ENCODE measurements around the gene RAB39A. TPM values are rescaled to one million over a fixed set of nuclear protein-coding genes. Genes with fewer than 3 reads are reported as not detected.
A peak's percentile ranks its signal among the peaks of the same experiment; 100 is the strongest.
"Not testable (repeated sequence)": the region's sequence is repeated elsewhere in the genome, so short reads cannot be mapped to it uniquely, and the experiment has no call there.

RAB39A gene, protein sequence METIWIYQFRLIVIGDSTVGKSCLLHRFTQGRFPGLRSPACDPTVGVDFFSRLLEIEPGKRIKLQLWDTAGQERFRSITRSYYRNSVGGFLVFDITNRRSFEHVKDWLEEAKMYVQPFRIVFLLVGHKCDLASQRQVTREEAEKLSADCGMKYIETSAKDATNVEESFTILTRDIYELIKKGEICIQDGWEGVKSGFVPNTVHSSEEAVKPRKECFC
- 0.79 TPM for total RNA-seq

DNA sequence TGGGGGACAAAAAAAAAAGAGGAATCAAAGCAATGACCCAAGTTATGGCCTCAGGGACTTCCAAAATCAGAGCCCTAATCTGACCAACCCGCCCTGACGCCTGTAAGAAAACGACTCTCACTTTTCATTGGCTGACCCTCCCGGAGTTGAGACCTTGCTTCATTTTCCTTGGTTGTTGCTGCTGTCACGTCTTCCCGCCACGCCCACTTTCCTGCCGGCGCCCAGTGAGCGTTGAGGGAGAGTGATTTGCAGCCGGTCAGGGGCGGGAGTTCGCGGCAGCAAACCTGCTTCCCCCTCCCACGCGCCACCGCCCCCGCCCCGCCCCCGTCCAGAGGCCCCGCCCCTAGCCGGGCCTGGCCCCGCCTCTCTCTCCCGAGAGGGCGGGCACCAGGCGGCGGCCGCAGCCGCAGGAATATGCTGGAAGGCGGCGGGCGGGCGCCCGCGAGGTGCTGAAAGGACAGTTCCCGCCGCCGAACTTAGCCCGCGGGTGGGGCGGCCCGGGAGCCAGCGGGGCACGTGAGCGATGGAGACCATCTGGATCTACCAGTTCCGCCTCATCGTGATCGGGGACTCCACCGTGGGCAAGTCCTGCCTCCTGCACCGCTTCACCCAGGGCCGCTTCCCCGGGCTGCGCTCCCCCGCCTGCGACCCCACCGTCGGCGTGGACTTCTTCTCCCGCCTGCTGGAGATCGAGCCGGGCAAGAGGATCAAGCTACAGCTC is at the start of gene RAB39A:
RAB39A (plus strand) TSS at position 403 of the 721 bp plus-strand sequence; CDS start at position 524, 121 bp downstream.
- peak; percentile 68 for DNase-seq

DNA sequence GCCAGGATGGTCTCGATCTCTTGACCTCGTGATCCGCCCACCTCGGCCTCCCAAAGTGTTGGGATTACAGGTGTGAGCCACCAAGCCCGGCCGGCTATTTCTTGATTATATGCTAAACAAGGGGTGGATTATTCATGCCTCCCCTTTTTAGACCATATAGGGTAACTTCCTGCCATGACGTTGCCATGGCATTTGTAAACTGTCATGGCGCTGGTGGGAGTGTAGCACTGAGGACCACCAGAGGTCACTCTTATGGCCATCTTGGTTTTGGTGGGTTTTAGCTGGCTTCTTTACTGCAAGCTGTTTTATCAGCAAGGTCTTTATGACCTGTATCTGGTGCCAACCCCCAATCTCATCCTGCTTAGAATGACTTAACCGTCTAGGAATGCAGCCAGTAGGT is 46.8 kb upstream of the RAB39A start:
- not testable (repeated sequence) for DNase-seq

DNA sequence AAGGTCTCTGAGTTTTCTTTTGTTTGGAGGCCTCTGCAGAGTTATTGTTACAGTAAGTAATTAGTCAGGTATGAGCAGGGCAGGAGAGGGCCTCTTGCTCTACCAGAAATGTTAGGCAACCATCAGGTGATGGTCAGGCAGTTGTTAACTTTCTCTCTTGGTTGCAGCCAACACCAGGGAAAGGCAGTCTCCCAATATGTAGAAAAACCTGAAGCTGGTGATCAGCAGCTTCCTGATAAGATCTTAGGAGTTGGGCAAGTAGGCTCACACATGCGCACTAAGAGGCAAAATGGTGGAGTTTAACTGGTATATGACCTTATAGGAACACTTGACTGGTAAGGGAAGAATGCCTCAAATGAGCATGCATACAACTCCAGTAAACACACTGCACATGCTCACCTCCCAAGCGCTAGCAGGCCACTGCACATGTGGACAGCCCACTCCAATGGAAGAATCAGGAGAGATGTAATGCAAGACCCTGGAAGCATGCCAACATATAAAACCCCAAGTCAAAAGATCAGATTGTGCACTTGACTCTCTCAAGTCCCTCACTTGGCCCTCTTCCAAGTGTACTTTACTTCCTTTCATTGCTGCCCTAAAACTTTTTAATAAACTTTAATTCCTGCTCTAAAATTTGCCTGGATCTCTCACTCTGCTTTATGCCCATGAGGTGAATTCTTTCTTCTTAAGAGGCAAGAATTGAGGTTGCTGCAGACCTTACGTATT is 46.0 kb upstream of the RAB39A start:
- no peak for DNase-seq

DNA sequence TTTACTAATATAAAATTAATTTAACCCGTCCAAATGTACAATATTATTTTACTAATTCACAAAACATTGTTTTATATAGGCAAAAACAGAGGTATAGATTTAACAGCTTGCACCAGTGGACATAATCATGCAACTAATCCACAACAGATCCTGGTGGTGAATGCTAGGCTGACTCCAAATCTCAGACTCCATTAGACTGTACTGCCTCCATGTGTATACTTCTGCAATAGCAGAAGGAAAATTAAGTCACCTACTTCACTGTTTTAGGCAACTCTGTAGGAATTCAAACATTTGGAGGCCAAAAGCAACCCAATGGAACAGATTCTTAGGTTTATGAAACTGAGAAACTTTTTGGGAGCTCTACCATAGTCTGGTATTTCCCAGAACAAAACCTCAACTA is 30.0 kb upstream of the RAB39A start:
- DNase-seq, result peak; percentile 22

DNA sequence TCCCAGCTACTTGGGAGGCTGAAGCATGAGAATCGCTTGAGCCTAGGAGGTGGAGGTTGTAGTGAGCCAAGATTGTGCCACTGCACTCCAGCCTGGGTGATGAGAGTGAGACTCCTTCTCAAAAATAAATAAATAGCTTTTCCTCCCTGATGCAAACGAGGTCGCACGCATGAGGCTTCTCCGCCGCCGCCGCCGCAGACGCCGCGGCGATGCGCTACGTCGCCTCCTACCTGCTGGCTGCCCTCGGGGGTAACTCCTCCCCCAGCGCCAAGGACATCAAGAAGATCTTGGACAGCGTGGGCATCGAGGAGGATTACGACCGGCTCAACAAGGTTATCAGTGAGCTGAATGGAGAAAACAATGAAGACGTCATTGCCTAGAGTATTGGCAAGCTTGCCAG is 20.0 kb upstream of the RAB39A start:
- no peak for DNase-seq

DNA sequence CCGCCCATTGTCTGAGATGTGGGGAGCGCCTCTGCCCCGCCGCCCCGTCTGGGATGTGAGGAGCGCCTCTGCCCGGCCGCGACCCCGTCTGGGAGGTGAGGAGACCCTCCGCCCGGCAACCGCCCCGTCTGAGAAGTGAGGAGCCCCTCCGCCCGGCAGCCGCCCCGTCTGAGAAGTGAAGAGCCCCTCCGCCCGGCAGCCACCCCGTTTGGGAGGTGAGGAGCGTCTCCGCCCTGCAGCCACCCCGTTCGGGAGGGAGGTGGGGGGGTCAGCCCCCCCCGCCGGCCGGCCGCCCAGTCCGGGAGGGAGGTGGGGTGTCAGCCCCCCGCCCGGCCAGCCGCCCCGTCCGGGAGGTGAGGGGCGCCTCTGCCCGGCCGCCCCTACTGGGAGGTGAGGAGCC is 15.8 kb upstream of the RAB39A start:
- DNase-seq, result not testable (repeated sequence)

DNA sequence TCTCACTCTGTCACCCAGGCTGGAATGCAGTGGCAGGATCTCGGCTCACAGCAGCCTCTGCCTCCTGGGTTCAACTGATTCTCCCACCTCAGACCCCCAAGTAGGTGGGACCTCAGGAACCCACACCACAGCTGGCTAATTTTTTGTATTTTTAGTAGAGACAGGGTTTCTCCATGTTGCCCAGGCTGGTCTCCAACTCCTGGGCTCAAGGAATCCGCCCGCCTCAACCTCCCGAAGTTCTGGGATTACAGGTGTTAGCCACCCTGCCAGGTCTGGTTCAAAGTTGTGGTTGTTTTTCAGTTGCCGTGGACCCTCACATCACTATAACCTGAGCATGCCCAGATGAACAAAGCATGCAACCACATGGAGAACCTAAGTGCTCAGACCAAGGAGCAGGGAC is 13.0 kb upstream of the RAB39A start:
- DNase-seq, result no peak

DNA sequence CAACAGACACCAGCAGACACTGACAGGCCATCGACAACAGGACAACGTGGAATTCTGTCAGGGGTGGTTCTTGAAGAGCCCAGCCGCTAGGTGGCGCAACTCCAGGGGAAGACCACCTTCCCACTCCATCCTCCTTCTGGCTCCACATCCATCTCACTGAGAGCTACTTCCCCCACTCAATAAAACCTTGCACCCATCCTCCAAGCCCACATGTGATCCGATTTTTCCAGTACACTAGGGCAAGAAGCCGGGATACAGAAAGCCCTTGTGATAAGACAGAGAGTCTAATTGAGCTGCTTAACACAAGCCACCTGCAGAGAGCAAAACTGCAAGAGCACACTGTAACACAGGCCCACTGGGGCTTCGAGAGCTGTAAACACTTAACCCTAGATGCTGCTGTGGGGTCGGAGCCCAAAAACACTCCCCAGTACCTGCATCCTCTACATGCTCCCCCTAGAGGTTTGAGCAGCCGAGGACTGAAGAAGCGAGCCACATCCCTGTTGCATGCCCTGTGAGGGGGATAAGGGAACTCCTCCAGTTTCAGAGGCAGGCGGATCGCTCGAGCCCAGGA is 11.5 kb upstream of the RAB39A start:
- DNase-seq, result no peak

DNA sequence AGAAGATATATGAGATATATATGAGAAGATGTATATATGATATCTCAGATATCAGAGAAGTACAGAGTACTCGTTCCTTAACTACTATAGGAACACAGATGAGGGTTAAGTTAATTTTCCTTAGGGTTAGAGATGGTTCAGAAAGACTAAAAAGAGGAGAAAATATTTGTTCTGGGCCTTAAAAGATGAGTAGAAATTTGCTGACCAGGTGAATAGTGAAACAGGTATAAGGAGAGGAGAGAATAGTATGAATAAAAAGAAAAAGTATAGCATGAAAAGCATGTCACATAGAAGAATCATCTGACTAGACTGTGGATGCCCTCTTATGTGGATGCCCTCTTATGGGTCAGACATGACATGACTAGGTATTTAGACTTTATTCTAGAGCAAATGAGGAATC is 6.3 kb upstream of the RAB39A start:
- no peak for DNase-seq

DNA sequence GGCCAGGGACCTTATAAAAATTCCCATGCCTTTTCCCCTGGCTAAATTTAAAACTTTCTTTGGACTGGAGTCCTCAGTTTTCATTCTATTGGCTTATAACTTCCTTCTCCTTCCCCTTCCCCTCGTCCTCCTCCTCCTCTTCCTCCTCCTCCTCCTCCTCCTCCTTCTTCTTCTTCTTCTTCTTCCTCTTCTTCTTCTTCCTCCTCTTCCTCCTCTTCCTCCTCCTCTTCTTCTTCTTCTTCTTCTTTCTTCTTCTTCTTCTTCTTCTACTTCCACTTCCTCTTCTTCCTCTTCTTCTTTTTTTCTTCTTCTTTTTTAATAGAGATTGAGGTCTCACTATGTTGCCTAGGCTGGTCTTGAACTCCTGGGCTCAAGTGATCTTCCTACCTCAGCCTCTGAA is 4.7 kb upstream of the RAB39A start:
- not testable (repeated sequence) for DNase-seq

DNA sequence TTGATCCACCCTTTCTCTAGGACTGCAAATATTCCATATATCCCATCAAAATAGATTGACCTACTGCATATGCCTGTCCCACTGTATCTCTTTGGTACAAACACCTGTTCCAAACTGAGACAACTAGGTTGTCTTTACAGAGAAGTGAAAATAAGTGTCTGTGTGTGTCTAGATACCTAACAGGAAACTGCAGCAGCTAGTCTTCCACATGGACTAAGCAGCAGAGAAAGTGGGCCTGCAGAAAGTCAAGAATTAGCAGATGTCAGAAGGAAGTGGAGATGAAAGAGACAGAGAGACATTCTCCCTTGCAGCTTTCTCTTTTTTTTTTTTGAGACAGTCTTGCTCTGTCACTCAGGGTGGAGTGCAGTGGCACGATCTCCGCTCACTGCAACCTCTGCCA is 3.9 kb upstream of the RAB39A start:
- no peak for DNase-seq

DNA sequence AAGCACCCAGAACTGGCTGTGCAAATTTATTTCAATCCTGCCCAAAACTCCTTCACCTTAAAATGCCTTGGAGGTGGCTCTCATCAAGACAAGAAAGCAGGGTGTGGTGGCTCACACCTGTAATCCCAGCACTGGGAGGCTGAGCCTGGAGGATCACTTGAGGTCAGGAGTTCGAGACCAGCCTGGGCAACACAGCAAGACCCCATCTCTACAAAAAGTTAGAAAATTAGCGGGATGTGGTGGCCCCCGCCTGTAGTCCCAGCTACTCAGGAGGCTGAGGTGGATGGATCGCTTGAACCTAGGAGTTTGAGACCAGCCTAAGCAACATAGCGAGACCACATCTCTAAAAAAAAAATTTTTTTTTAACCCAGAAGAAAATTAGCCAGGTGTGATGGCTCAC is 689 bp upstream of the RAB39A start:
- no peak for DNase-seq

DNA sequence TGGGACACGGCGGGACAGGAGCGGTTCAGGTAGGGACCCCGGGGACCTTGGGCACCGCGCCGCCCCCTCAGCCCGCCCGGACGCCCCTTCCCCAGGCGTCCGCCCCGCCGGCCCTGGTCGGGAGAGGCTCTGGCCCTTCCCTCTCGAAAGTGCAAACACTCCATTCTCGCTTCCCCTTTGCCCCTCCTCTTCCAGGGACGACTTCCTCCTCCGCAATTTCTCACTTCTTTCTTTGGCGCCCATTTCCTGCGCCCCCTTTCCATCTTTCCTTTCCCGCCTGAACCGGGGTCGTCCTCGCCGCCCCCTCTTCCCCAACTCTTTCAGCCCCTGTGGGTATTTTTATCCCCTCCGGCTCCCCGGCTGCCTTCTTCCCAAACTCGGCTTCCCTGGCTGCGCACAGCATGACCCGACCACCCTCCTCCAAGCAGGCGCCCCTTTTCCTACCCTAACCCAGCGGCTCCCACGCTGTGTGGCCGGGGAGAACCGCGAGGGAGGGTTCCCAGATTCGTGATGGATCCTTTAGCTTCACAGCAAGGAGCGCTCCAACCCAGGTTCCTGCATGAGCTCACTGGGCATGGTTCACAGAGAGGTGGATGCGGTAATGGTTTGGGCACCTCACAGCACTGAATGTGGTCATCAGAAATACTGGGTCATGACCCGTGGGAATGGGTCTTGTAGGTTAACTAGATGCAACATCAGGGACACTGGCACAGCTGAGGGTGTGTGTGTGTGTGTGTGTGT is 689 bp downstream of the RAB39A start:
- no peak for DNase-seq

DNA sequence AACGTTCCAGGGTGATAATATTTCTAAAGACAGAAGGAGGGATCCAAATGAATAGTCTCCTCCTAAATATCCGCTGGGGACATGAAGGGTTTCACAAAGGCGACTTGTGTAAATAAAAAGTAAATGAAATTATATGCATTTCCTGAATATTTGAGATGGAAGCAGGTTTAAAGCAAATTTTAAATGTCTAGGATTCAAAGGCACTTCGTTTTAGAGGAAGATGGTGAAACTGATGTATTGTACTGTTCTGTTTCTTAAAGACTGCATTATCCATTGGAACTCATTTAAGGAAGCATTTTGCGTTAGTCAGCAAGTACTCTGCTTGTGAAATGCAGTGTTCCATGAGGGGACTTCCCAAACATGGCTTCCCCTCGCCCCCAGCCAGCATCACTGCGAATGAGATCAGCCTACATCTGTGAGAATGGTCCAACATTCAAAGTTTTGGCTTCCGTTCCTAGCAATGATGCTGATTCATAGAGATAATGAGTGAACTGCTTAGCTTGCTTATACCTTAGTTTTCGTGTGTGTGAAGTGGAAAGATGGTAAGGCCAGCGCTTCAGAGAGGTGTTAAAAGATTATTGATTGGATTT is 1.5 kb downstream of the RAB39A start:
- DNase-seq, result no peak

DNA sequence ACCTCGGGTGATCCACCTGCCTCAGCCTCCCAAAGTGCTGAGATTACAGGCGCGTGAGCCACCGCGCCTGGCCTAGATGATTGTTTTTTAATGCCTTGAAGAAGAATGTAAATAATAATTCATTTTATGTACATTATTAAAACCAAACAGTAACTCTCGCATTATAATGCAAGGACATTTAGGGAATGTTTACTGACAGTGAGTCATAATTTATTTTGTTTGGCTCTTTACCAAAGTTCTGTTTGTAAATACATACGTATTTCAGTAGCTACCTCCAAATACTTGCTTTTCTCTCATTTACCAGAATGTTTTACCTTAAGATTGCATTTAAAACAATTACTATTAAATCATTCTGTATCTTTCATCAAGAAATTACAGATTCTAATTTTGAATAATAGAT is 3.0 kb downstream of the RAB39A start:
- no peak for DNase-seq

DNA sequence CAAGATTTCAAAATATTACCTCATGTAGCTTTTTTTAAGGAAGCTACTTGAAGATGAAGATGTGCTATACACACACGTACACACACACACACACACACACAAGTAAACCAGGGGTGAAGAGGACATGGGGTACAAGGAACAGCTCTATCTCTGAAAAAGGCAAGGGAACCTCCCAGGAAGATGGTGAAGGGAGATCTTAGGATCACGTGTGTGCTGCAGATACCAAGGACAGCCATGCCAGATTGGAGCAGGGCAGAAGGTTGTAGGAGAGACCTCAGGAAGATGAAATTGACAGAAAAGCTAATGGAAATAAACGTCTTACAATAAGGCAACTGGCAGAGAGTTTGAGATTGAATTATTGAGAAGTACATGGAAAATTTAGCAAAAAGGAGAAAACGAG is 19.7 kb downstream of the RAB39A start:
- no peak for DNase-seq

DNA sequence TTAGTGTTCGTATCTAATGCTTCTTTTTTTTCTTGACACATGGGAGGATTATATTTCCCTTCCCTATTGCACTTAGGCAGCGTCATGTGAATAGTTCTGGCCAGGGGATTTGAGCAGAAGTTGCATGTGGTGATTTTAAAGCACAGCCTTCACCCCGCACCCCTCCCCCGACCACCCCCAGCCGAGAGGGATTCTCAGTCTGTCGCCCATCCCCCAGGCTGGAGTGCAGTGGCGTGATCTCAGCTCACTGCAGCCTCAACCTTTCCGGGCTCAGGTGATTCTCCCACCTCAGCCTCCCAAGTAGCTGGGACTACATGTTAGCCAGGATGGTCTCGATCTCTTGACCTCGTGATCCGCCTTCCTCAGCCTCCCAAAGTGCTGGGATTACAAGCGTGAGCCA is 20.1 kb downstream of the RAB39A start:
- not testable (repeated sequence) for DNase-seq

DNA sequence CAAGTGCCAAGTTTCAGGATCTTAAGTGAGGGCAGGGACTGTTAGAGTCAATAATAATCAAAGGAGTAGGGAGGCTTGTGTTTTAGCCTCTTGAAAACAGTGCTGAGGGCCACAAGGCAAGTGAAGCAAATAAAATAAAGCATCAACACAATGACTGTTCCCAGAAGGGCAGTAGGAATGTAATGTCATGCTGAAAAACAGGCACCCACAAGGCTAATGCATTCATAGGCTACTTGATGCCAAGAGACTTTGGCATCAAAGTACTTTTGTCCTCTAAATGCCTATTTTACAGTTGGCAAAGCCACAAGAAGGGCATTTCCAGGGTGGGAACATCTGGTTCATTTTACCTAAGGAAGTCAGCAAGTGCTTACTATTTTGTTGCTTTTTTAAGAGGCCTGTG is 22.9 kb downstream of the RAB39A start:
- DNase-seq, result no peak

DNA sequence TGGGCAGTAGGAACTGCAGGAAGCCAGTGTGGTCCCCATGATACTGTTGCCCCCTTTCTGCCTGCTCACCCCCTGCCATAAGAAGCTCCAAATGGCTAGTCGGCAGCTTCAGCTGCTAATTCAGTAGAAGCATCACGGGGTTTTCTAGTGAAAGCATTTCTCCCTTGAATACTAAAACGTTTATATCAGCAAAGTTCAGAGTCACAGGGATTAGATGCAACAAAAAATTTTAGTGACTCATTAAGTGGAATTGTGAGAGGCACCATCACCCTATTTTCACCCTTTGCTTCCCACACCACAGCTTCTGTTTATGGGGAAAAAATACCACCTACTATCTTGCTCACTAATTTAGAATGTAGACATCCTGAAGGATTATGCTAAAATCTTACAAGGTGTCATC is 25.2 kb downstream of the RAB39A start:
- no peak for DNase-seq

DNA sequence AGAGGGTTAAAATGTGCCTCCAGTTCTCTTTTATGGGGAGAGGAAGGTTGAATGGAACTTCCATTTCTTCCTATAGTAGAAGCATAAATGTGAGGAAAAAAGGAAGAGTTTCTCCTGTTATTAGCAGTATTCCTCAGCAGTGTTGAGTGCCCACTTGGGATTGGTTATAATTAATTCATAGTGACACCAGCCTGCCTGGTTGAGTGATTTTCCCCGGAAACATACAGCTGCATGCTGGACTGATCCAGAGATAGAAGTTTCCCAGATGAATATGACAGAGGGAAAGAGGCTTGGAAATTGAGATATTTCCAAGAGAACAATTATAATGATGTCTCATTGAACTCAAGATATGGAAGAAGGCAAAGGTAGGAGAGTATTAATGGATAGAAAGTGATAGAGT is 28.3 kb downstream of the RAB39A start:
- no peak for DNase-seq

DNA sequence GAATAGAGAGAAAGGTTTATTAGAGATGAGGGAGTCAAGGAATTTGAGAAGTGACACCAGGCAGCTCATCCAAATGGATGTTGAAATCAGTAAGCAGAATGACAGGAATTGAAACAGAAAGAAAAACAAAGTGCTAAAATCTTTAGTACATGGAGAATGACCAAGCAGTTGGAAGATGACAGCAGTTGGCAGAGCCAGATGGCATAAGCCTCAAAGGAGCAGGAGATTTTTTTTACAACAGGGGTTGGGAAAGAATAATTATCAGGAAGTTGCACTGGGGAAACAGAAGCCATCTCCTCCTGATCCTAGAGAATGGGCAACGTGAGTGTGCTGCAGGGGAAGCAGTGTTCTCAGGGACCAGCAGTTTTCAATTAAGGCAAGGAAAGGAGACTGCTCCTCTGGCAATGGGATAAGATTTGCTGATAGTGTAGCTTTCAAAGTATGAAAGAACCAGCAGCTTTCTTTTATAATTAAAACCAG is 28.9 kb downstream of the RAB39A start:
- peak; percentile 42 for DNase-seq

DNA sequence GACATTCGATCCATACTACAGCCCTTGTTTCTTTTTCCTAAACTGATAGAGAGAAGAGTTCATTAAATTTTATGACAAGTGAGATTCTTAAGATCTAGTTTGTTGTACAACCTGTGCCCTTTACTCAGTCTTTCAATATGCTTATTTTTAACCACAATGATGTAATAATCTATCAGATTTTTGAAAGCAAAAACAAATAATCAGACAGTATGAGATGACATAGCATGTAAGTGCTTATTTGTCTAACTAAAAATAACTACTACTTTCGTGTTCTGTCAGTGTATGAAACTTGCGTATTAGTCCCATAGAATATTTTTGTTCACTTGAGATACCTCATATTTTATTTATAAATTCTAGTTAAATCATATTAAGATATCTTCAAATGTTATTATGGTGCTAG is 33.2 kb downstream of the RAB39A start:
- DNase-seq, result no peak

Data from skin of body (tissue), 2 donors.